Measurements from ENCODE around the gene CLEC11A. TPM values are rescaled to one million over a fixed set of nuclear protein-coding genes. Genes with fewer than 3 reads are reported as not detected.
A peak's percentile ranks its signal among the peaks of the same experiment; 100 is the strongest.

Gene CLEC11A
- total and polyA plus RNA-seq, 7 donors, result 2.1 to 20.2 (median 9.5) TPM

- H3K9me3 ChIP-seq, result no peaks in the 10 kb centered on the region
- intact Hi-C loops (cut with DNase I), result no loop called here
- H3K4me1 ChIP-seq, result peaks cover 0 to 11% (median 9%) of the 10 kb centered on the region in 4 donors
- peaks cover 10 to 68% (median 34%) of the 10 kb centered on the region in 3 donors for H3K27me3 ChIP-seq
- 81 to 82% methylated on average over 22 of the region's 22 CpGs for WGBS, 2 donors
- H3K4me3 ChIP-seq, result no peak overlapping the region
- DNase-seq, result no peak
- TF ChIP-seq POLR2A (IDR thresholded peaks at IDR 0.05), result no peak
- TF ChIP-seq CTCF (IDR thresholded peaks at IDR 0.05), result no peak
- TF ChIP-seq EP300 (IDR thresholded peaks at IDR 0.05), result no peak
- no peaks in the 10 kb centered on the region for H3K36me3 ChIP-seq
- no peak overlapping the region for H3K27ac ChIP-seq
Measured at GRCh38 chr19:50713556-50714236, 9.5 kb upstream of the CLEC11A start.

GRCh38 chr19:50716178-50717025 is 6.8 kb upstream of the CLEC11A start:
- 74 to 83% methylated on average over 39 of the region's 39 CpGs for WGBS, 2 donors
- no peaks in the 10 kb centered on the region for H3K36me3 ChIP-seq
- no peaks in the 10 kb centered on the region for H3K9me3 ChIP-seq
- H3K27me3 ChIP-seq, result peaks cover 20 to 77% (median 50%) of the 10 kb centered on the region in 3 donors
- DNase-seq, result no peak
- no peak overlapping the region for H3K4me3 ChIP-seq
- no peak overlapping the region for H3K27ac ChIP-seq
- H3K4me1 ChIP-seq, result peaks cover 0 to 18% (median 17%) of the 10 kb centered on the region in 4 donors
- intact Hi-C loops (cut with DNase I), result no loop called here
- TF ChIP-seq POLR2AphosphoS5 (IDR thresholded peaks at IDR 0.05), result no peak
- no peak for TF ChIP-seq POLR2A (IDR thresholded peaks at IDR 0.05)
- no peak for TF ChIP-seq CTCF (IDR thresholded peaks at IDR 0.05)
- no peak for TF ChIP-seq EP300 (IDR thresholded peaks at IDR 0.05)

- no peak for DNase-seq
- Histone ChIP-seq H3K4me1 (peaks cover 0 to 18% (median 17%) of the 10 kb centered on the region in 4 donors), H3K27me3 (peaks cover 20 to 77% (median 54%) of the 10 kb centered on the region in 3 donors), H3K9me3 (no peaks in the 10 kb centered on the region), H3K4me3 (no peak overlapping the region), H3K27ac (no peak overlapping the region), H3K36me3 (no peaks in the 10 kb centered on the region)
- WGBS, 2 donors, result 42 to 57% methylated on average over 23 of the region's 23 CpGs
- TF ChIP-seq POLR2AphosphoS5 (IDR thresholded peaks at IDR 0.05) (no peak), EP300 (IDR thresholded peaks at IDR 0.05) (no peak), CTCF (IDR thresholded peaks at IDR 0.05) (no peak), POLR2A (IDR thresholded peaks at IDR 0.05) (no peak)
- intact Hi-C loops (cut with DNase I), result no loop called here
Measured at GRCh38 chr19:50717026-50717723, 6.0 kb upstream of the CLEC11A start.

- no peaks in the 10 kb centered on the region for H3K9me3 ChIP-seq
- H3K27me3 ChIP-seq, result peaks cover 20 to 77% (median 61%) of the 10 kb centered on the region in 3 donors
- H3K36me3 ChIP-seq, result no peaks in the 10 kb centered on the region
- intact Hi-C loops (cut with DNase I), result no loop called here
- TF ChIP-seq POLR2AphosphoS5 (IDR thresholded peaks at IDR 0.05), result no peak
- H3K27ac ChIP-seq, result no peak overlapping the region
- H3K4me3 ChIP-seq, result peak overlapping the region in 3 of 4 donors; percentile 25 to 43 (median 41)
- WGBS, 2 donors, result 8 to 9% methylated on average over 13 of the region's 13 CpGs
- peaks cover 0 to 18% (median 17%) of the 10 kb centered on the region in 4 donors for H3K4me1 ChIP-seq
- DNase-seq, result no peak
Measured at GRCh38 chr19:50717891-50718254, 5.3 kb upstream of the CLEC11A start.

All from sigmoid colon (tissue), 7 donors.